Measurements from ENCODE around the gene TTC7B.
A peak's percentile ranks its signal among the peaks of the same experiment; 100 is the strongest.
"Not testable (repeated sequence)": the region's sequence is repeated elsewhere in the genome, so short reads cannot be mapped to it uniquely, and the experiment has no call there.

TTC7B gene, protein sequence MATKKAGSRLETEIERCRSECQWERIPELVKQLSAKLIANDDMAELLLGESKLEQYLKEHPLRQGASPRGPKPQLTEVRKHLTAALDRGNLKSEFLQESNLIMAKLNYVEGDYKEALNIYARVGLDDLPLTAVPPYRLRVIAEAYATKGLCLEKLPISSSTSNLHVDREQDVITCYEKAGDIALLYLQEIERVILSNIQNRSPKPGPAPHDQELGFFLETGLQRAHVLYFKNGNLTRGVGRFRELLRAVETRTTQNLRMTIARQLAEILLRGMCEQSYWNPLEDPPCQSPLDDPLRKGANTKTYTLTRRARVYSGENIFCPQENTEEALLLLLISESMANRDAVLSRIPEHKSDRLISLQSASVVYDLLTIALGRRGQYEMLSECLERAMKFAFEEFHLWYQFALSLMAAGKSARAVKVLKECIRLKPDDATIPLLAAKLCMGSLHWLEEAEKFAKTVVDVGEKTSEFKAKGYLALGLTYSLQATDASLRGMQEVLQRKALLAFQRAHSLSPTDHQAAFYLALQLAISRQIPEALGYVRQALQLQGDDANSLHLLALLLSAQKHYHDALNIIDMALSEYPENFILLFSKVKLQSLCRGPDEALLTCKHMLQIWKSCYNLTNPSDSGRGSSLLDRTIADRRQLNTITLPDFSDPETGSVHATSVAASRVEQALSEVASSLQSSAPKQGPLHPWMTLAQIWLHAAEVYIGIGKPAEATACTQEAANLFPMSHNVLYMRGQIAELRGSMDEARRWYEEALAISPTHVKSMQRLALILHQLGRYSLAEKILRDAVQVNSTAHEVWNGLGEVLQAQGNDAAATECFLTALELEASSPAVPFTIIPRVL

DNA sequence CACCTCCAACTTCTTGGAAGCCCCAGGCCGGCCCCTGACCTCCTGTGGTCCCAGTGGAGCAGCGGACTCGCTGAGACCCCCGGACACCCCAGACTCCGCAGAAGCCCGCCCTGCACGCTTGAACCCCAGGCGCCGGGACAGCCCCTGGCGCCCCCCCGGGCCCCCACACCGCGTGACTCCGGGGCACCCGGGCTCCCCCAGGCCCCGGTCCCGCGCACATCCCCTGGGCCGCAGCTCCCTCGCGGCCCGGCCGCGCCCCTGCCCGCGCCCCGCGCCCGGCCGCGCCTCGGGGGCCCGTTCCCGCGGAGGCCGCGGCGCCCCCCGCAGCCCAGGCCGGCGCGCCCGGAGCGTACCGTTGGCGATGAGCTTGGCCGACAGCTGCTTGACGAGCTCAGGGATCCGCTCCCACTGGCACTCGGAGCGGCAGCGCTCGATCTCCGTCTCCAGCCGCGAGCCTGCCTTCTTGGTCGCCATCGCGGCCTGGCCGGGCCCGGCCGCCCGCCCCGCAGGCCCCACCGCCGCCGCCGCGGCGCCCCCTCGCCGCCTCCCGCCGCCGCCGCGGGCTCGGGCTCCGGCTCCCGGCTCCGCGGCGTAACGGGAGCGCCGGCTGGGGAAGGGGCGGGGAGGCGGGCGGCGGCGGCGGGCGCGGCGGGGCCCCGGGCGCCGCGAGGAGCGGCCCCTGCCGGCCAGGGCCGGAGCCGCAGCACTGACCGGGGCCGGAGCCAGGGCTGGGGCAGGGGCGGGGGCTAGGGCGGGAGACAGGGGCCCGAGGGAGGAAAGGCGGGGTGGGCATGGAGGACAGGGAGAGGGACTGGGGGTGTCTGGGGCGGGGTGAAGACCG lies at the start of gene TTC7B:
TSS of gene TTC7B (minus strand) at position 609 of the 841 bp plus-strand sequence. CDS start at position 474, 135 bp downstream.
- Mint-ChIP-seq H3K4me1 (peaks cover 39% of the 10 kb centered on the region), H3K27me3 (ENCODE audit: low read depth, poor library complexity) (peaks cover 11% of the 10 kb centered on the region), H3K9me3 (no peaks in the 10 kb centered on the region), H3K36me3 (ENCODE audit: low read depth) (no peaks in the 10 kb centered on the region), H3K4me3 (peak within 1 kb of the TSS; percentile 92), H3K27ac (no peak within 1 kb of the TSS)
- TF ChIP-seq, protein P1, sequence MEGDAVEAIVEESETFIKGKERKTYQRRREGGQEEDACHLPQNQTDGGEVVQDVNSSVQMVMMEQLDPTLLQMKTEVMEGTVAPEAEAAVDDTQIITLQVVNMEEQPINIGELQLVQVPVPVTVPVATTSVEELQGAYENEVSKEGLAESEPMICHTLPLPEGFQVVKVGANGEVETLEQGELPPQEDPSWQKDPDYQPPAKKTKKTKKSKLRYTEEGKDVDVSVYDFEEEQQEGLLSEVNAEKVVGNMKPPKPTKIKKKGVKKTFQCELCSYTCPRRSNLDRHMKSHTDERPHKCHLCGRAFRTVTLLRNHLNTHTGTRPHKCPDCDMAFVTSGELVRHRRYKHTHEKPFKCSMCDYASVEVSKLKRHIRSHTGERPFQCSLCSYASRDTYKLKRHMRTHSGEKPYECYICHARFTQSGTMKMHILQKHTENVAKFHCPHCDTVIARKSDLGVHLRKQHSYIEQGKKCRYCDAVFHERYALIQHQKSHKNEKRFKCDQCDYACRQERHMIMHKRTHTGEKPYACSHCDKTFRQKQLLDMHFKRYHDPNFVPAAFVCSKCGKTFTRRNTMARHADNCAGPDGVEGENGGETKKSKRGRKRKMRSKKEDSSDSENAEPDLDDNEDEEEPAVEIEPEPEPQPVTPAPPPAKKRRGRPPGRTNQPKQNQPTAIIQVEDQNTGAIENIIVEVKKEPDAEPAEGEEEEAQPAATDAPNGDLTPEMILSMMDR (IDR thresholded peaks at IDR 0.05) = no peak
- DNase-seq = peak; percentile 74

DNA sequence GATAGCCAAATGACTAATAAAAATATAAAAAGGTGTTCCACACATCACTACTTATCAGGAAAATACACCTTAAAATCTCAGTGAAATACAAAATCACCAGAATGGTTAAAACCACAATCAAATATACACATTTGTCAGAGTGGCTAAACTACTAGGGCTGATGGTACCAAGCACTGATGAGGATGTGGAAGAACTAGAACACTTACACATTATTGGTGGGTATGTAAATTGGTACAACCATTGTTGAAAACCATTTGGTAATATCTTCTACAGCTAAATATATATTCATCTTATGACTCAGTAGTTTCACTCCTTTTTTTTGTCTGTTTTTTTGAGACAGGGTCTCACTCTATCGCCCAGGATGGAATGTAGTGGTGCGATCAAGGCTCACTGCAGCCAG lies 48.5 kb upstream of the TTC7B start:
- Mint-ChIP-seq H3K4me1 (no peaks in the 10 kb centered on the region), H3K9me3 (no peaks in the 10 kb centered on the region), H3K36me3 (ENCODE audit: low read depth) (no peaks in the 10 kb centered on the region), H3K27ac (no peak overlapping the region), H3K27me3 (ENCODE audit: low read depth, poor library complexity) (no peaks in the 10 kb centered on the region), H3K4me3 (no peak overlapping the region)
- TF ChIP-seq, protein P1 (IDR thresholded peaks at IDR 0.05) = no peak
- no peak for DNase-seq

DNA sequence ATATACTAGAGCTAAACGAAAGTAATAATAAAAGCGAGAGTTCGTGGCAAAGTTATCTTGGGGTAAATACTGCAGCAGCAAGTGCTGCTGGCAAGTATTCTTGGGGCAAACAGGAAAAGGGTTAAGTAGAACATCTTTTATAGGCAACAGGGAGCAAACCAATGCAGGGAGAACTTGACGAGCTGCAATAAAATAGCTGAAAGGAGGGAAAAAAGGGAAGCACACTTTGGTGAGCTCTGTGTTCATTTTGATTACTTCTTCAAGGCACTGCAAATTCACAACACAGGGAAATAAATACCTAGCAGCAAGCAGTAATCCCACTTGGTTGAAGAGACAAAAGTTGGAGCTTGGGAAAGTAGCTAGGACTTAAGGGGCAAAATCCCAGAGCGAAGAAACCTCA lies 42.3 kb upstream of the TTC7B start:
- no peak for DNase-seq
- H3K4me3 Mint-ChIP-seq = no peak overlapping the region
- TF ChIP-seq, protein P1 (IDR thresholded peaks at IDR 0.05) = no peak
- no peaks in the 10 kb centered on the region for H3K9me3 Mint-ChIP-seq
- H3K27me3 Mint-ChIP-seq (ENCODE audit: low read depth, poor library complexity) = no peaks in the 10 kb centered on the region
- no peaks in the 10 kb centered on the region for H3K36me3 Mint-ChIP-seq (ENCODE audit: low read depth)
- no peak overlapping the region for H3K27ac Mint-ChIP-seq
- H3K4me1 Mint-ChIP-seq = peaks cover 9% of the 10 kb centered on the region

DNA sequence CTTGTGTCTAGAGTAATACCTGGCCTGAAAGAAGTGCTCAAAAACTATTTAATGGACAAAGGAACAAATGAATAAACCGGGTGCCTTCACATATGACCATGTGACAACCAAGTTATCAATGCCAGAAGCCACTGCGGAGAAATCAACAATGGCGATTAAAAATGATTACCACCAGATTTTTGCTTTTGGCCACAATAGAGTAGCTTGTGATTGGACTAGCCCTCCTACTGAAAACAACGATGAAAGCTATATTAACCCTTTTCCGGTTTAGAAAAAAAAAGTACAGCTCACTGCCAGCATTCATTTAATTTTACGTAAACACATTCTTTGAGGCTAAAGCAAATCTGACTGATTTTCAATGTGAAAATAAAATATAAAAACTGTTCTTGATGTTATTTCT lies 41.6 kb upstream of the TTC7B start:
- H3K9me3 Mint-ChIP-seq = no peaks in the 10 kb centered on the region
- peaks cover 9% of the 10 kb centered on the region for H3K4me1 Mint-ChIP-seq
- no peak overlapping the region for H3K27ac Mint-ChIP-seq
- no peak for DNase-seq
- TF ChIP-seq, protein P1 (IDR thresholded peaks at IDR 0.05) = no peak
- no peaks in the 10 kb centered on the region for H3K27me3 Mint-ChIP-seq (ENCODE audit: low read depth, poor library complexity)
- H3K4me3 Mint-ChIP-seq = no peak overlapping the region
- H3K36me3 Mint-ChIP-seq (ENCODE audit: low read depth) = no peaks in the 10 kb centered on the region

DNA sequence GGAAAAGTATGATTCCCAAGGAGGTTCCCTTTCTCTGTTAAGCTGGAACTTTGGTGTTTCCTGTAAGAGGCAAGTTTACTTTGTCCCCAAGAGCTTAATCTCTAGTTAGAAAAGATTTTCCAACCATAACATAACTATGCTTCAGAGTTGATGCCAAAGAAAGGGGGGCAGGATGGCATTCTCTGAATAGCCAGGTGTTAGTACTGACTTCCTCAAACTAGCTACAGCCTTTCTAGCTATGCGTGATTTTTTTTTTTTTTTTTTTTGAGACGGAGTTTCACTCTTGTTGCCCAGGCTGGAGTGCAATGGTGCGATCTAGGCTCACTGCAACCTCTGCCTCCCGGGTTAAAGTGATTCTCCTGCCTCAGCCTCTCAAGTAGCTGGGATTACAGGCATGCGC lies 39.9 kb upstream of the TTC7B start:
- not testable (repeated sequence) for H3K9me3 Mint-ChIP-seq; H3K4me1 Mint-ChIP-seq; H3K27ac Mint-ChIP-seq; H3K4me3 Mint-ChIP-seq; H3K36me3 Mint-ChIP-seq (ENCODE audit: low read depth); DNase-seq; H3K27me3 Mint-ChIP-seq (ENCODE audit: low read depth, poor library complexity)

DNA sequence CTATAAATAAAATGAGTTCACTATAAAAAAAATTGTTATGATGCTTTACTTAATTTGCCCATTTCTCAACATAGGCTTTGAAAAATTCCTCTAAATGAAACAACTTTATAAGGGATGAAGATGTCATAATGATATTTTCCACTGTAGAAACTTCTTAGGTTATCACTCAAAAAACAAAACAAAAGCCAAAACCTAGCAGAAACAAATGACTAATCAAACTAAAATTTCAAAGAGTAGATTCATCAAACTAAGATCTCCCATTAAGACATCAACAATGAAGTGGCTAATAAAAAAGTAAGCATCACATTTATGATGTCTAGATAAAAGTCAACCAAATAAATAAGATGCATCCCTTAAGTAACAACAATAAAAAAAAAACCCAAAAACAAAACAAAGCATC lies 36.9 kb upstream of the TTC7B start:
- Mint-ChIP-seq H3K27me3 (ENCODE audit: low read depth, poor library complexity) (peaks cover 4% of the 10 kb centered on the region), H3K4me1 (peaks cover 14% of the 10 kb centered on the region), H3K9me3 (no peaks in the 10 kb centered on the region), H3K4me3 (no peak overlapping the region), H3K36me3 (ENCODE audit: low read depth) (no peaks in the 10 kb centered on the region), H3K27ac (no peak overlapping the region)
- TF ChIP-seq, protein P1 (IDR thresholded peaks at IDR 0.05) = no peak
- DNase-seq = no peak
